ENCODE results near the gene SPATS2.

SPATS2 gene

GRCh38 chr12:49568442-49569162 lies 201.3 kb downstream of the SPATS2 start:
- DNase-seq (ENCODE audit: low read depth in 1 of 2, low spot score in 1 of 2): no peak
